Neural crest cell (in vitro differentiated cells): ENCODE data around the gene ADAMTS9. TPM values are rescaled to one million over a fixed set of nuclear protein-coding genes. Genes with fewer than 3 reads are reported as not detected.

Source experiments
- DNase-seq: peaks from one replicate; pipeline ENCODE4 v3.0.0; 2021; ENCODE audit warnings: low read depth, mixed read lengths, low spot score
- H3K27ac Mint-ChIP-seq: one replicate; pipeline ENCODE4 v1.8.0; 2021; ENCODE audit warnings: mild to moderate bottlenecking, mixed read lengths; ENCODE audit not compliant: unreplicated experiment
- H3K27me3 Mint-ChIP-seq: 2 replicates; pipeline ENCODE4 v1.8.0; 2021; ENCODE audit warnings: low read depth, mild to moderate bottlenecking, mixed read lengths
- H3K36me3 Mint-ChIP-seq: 2 replicates; pipeline ENCODE4 v1.8.0; 2021; ENCODE audit warnings: low read depth, mild to moderate bottlenecking, mixed read lengths
- H3K4me1 Mint-ChIP-seq: 2 replicates; pipeline ENCODE4 v1.8.0; 2021; ENCODE audit warnings: mixed read lengths
- H3K4me3 Mint-ChIP-seq: one replicate; pipeline ENCODE4 v1.8.0; 2021; ENCODE audit warnings: mild to moderate bottlenecking, mixed read lengths
- H3K9me3 Mint-ChIP-seq: 2 replicates; pipeline ENCODE4 v1.8.0; 2021; ENCODE audit warnings: mixed read lengths
- CTCF ChIP-seq: fragments of 200-600 bp; sonication (generic); conservative IDR thresholded peaks from 2 replicates; pipeline ENCODE4 v1.5.0; 2021; ENCODE audit warnings: antibody characterized with exemption, mild to moderate bottlenecking
- total RNA-seq: library from RNA; stranded (reverse); gene quantifications from 2 replicates; pipeline ENCODE4 v1.2.1, GENCODE V29; 2021

ADAMTS9 gene
- total RNA-seq, 1 donor from 2014 or later, result 15.1 TPM

- no peak for TF ChIP-seq CTCF
- H3K36me3 Mint-ChIP-seq, result no peaks in the 10 kb centered on the region
- no peak overlapping the region for H3K27ac Mint-ChIP-seq
These were observed 190.9 kb downstream of the ADAMTS9 start for GRCh38 chr3:64496786-64497490.

GRCh38 chr3:64495781-64496334 is 191.9 kb downstream of the ADAMTS9 start:
- H3K27me3 Mint-ChIP-seq, result no peaks in the 10 kb centered on the region
- no peak overlapping the region for H3K4me3 Mint-ChIP-seq
- TF ChIP-seq CTCF, result no peak
- no peak for DNase-seq
- H3K9me3 Mint-ChIP-seq, result no peaks in the 10 kb centered on the region
- H3K27ac Mint-ChIP-seq, result no peak overlapping the region
- H3K4me1 Mint-ChIP-seq, result peaks cover 23% of the 10 kb centered on the region
- no peaks in the 10 kb centered on the region for H3K36me3 Mint-ChIP-seq

More at GRCh38 chr3:64496786-64497490, 190.9 kb downstream of the ADAMTS9 start:
- DNase-seq, result no peak
- H3K27me3 Mint-ChIP-seq, result no peaks in the 10 kb centered on the region
- peaks cover 17% of the 10 kb centered on the region for H3K4me1 Mint-ChIP-seq
- H3K9me3 Mint-ChIP-seq, result no peaks in the 10 kb centered on the region
- H3K4me3 Mint-ChIP-seq, result no peak overlapping the region

GRCh38 chr3:64495121-64495780 is 192.5 kb downstream of the ADAMTS9 start:
- H3K36me3 Mint-ChIP-seq, result no peaks in the 10 kb centered on the region
- peaks cover 29% of the 10 kb centered on the region for H3K4me1 Mint-ChIP-seq
- DNase-seq, result no peak
- H3K27me3 Mint-ChIP-seq, result no peaks in the 10 kb centered on the region
- H3K9me3 Mint-ChIP-seq, result no peaks in the 10 kb centered on the region
- no peak overlapping the region for H3K27ac Mint-ChIP-seq
- no peak for TF ChIP-seq CTCF
- no peak overlapping the region for H3K4me3 Mint-ChIP-seq

GRCh38 chr3:64494526-64494925 is 193.3 kb downstream of the ADAMTS9 start:
- H3K27me3 Mint-ChIP-seq, result no peaks in the 10 kb centered on the region
- DNase-seq, result no peak
- no peak for TF ChIP-seq CTCF
- peaks cover 35% of the 10 kb centered on the region for H3K4me1 Mint-ChIP-seq
- H3K4me3 Mint-ChIP-seq, result no peak overlapping the region
- no peak overlapping the region for H3K27ac Mint-ChIP-seq
- H3K36me3 Mint-ChIP-seq, result no peaks in the 10 kb centered on the region
- no peaks in the 10 kb centered on the region for H3K9me3 Mint-ChIP-seq

GRCh38 chr3:64493149-64493548 is 194.7 kb downstream of the ADAMTS9 start:
- DNase-seq, result no peak
- no peak overlapping the region for H3K27ac Mint-ChIP-seq
- TF ChIP-seq CTCF, result no peak
- H3K9me3 Mint-ChIP-seq, result no peaks in the 10 kb centered on the region
- no peaks in the 10 kb centered on the region for H3K27me3 Mint-ChIP-seq
- no peak overlapping the region for H3K4me3 Mint-ChIP-seq
- H3K4me1 Mint-ChIP-seq, result peaks cover 44% of the 10 kb centered on the region
- H3K36me3 Mint-ChIP-seq, result no peaks in the 10 kb centered on the region
